DLD1 (cell line): ENCODE data around the gene CKS1B.

ENCODE experiments used
- in situ Hi-C: cut with HindIII; loops from 2 replicates; pipeline ENCODE4 v1.10.0; 2017; ENCODE audit warnings: low sequenced_read_pairs

Gene CKS1B

DNA sequence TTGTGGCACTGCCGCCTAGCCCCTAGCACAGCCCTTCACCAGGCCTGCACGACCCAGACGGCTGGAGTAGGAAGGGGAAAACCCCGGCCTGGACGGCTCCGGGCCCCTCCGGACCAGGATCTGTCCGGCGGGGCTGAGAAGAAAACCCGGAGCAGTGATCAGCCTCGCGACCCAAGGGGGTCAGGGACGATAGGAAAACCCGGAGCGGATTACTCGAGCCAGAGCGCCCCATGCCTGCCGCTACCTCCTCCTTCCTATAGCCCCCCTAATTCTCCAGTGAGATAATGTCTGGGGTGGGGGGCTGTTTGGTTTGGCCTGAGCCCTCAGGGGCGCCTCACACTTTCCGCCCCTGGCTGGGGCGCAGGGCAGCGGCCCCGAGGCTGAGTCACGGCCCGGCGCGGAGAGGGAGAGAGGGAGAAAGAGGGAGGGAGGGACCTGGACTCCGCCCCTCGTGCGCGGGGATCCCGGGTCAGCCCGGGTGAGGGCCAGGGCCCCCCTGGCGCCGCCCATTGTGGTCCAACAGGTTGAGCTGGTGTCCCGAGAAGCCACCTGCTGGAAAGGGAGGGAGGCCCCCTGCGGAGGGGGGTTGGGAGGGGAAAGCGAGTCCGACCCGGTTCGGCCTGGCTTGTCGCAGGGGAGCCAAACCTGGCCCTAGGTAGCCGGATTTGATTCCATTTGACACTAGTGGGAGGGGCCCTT lies 26.4 kb downstream of the CKS1B start:
- in situ Hi-C loops, result no loop called here

DNA sequence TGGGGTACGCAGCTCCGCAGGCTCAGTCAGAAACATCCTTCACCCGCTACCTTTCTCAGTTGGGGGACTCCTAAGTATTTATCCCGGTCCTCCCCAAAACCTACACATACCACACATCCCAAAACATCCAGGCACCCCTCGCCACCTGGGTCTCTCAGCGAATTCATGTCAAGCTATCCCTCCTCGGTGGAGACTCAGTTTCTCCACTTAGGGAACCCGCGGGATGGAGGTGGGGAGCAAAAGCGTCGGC lies 26.9 kb downstream of the CKS1B start:
- in situ Hi-C loops, result no loop called here

DNA sequence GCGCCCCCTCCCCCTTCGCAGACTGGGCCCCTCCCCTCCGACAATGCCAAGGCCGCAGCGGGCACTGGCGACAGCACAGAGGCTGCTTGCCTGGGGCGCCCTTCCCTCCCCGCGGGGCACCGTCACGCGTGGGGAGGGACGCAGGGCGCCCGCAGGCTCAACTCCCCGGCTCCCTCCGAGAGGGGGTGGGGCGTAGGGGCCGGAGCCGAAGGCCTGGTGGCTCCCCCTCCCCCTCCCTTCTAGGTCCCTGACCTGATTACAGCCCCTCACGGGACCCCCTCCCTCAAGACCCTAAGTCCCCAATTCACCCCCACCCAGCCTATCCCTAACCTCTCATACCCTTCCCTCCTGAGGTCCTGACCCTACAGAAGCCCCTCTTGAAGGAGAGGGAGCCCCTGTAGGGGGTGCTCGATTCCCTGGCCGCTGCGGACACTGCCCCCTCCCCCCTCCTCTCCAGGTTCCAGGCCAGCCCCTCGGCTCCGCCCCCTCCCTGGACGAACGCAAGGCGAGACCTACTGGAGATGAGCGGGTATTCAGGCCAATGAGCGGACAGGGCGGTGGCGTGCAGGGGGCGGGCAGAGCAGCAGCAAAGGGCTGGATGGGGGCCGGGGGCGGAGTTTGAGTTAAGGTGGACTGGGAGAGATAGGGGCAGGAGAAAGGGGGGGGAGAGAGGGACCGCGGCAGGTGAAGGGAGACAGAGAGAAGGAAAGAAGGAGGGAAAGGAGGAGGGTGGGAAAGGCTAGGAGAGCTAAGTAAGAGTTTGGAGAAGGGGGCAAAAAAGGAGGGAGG lies 27.4 kb downstream of the CKS1B start:
- in situ Hi-C loops, result no loop called here

DNA sequence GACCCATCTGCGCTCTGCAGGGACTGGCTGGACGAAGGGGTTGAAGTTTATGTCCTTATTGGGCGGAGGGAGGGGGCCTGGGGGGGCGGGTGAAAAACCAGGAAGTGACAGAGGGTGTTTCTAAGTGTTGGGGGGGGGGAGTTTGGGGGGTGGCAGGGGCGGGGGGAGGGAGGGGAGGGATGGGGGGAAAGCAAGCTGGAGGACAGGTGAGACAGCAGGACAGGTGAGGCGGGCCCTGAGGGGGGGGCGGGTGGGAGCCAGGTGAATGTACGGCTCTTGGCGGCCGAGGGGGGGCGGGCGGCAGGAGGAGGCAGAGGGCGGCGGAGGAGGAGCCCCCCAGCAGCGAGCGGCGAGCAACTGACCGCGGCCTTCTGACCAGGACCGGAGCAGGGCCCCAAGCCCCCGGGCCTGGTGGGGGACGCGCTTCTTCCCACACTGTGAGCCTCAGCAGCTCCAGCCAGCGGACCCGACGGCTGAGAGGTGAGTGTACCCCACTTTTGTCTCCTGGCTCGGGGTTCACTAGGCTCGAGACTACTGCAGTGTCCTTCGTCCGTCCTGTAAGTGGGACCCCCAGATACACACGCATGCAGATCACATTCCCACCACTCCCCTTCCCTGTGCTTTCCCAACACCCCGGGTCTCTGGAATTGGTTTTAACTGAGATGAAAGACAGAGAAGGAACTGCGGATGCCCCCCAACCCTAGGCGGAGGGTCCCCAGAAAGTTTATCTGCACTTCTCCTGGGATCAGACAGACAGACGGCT lies 28.2 kb downstream of the CKS1B start, which contains the start of gene ZBTB7B:
Gene ZBTB7B, plus strand, starts transcription at position 339 of the 763 bp plus-strand sequence. CDS start 11,859 bp downstream, outside the sequence.
- in situ Hi-C loops, result no loop called here

DNA sequence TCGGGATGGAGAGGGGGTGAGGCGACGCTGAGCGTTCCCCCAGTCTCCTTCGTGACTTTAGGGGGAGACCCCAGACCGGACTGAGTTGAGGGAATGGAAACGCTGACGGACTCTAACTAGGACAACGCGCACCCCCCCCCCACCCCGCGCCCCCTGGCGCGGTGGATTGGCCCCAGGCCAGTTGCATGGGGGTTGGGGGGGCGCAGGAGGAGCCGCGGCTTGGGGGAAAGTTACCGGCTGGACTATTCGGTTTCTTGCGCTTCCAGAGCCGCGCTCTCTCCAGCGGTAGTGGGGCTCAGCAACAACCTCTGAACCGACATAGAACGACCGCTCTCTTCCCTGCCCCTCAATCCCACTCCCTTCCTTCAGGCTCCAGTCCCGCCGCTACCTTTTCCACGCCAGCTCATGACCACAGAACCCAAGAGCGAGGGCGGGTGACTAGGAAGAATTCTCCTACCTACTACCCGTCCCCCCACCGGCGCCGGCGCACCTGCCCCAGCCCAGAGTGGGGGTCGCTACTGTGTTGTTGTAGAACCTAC lies 28.8 kb downstream of the CKS1B start:
- in situ Hi-C loops, result no loop called here

DNA sequence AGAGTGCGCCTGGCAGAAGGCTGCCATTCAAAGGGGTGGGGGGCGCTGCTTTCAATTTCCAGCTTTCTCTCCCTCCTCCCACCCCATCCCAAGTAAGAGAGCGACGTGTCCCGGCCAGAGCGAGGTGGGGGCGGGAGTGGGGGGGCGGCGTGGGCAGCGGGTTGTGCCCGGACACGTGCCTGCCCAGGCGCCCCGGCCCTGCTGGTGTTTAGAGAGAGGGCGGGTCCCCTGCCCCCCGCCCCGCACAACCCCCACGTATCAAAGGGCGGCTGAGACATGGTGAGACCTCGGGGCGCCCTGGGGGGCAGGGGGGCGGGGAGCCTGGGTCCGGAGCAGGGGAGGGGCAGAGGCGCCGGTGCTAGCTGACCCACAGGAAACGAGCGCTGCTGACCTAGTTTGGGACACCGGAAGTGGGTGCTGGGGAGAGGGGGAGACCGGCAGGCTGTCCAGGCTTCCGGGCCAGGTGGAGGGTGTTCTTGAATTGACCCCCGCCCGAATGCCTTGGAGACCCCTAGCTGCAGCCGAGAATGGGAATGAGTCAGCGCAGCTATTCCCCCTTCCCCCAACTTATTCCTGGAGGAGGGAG lies 29.4 kb downstream of the CKS1B start:
- in situ Hi-C loops, result no loop called here

DNA sequence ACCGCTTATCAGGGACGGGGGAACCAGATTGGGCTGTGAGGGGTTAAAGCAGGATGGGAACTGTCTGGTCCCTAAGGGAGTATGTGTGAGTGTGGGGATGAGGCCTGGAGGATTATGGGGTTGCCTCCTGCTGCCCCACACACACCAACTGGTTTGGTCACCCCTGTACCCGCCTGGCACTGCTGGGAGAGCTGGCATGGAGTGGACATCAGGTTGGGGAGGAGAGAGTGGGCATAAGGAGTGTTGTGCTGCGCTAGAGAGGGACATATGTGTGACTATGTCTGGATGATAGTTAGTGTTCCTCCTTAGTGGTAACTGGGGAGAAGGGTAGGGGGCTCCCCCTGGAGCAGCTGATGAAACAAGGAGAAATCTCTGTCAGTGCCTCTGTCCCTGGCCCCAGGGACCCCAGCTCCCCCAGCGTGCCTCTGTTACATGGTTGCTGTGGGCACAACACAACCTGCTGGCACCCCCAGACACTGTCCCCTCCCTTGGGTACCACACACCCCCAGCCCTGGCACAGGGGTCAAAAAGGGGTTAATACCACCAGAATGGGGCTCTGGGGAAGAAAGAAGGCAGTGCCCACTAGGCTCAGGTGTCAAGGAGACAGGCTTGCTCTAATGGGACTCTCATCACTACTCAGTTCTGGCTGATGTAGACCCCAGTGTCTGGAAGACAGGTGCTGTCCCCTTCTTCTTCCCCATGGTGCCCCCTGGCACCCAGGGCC lies 30.0 kb downstream of the CKS1B start:
- in situ Hi-C loops, result no loop called here

DNA sequence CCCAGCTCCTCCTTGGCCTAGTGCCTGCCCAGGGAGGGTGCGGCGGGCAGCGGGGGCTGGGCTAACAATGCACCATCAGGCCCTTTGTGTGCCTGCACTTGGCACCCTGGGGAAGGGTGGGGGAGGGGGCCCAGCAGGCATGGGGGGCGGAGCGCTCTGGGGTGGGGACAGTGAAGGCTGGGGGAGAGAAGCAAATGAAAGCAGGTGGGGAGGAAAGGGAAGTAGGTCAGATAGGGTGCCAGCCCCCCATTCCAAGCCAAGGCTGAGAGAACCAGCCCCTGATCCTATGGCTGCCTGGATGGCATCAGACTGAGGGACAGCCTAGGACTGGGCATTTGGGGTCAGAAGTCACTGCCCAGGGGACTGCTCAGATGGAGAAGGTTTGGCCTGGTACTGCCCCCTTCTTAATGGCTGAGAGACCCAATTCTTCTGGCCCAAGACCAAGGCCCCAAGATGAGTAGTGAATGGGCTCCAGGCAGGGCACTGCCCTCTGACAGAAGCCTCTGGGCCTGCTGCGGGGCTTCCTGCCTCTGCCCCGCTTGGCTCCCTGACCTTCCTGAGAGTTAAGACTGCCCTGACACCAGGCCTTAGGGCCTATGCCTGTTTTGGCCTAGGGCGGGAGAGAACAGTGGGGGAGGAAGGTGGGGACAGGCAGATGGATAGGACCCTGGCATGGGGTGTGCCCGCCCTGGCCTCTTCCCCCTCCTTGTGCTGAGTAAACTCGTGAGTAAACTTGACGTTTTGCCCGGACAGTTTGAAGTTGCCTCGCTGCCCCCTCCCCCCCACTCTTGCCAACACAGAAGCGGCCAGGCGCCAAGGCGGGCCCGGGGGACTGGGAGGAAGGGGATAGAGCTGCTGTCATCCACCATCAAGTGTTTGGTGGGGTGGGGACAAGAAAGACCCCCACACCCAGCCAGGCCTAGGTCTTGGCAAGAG lies 30.9 kb downstream of the CKS1B start:
- in situ Hi-C loops, result no loop called here

DNA sequence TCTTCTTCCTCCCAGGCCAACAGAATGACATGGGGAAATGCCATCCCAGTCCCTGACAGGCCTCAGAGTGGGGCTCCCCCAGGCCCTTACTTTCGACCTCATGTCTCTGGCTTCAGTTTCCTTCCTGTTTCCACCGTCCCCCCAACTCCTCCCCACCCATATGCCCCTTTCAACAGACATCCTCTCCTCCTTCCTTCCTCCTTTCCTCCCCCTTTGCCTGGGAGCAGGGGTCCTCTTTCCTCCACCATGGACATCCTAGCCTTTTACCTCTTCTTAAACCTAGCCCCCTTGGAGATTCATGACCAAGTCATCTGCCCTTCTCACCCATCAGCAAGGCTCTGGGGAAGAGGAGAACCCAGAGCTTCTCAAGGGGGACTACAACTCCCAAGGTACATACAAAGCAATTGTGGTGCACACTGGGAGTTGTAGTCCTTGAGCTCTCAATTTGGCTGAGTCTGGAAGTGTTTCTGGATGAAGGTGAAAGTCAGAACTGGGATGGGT lies 32.2 kb downstream of the CKS1B start:
- in situ Hi-C loops, result no loop called here

DNA sequence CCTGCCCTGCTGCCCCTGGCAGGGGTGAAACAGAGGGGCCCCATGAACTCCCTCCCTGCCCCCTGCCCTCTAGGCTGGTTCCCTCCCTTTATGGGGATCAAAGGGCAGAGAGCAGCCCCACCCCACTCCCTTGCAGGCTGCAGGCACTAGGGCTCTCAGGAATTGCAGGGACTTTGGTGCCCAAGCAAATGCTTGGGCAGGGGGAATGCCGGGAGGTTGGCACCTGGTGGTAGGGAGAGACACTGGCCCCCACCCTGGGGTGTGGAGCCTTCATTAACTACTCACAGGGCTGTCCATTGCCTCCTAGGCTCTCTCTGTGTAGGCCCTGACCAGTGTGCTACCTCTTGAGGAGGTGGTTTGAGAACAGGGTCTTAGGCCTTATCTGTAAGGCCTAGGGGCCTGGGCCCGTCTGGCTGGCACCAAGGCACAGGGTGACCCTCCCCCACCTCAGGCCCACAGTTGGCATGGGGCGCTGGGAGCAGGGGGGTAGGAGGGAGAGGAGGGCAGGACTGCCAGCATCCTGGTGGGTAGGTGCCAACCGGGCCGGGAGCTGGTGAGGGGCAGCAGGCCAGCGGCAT lies 32.9 kb downstream of the CKS1B start:
- in situ Hi-C loops, result no loop called here

DNA sequence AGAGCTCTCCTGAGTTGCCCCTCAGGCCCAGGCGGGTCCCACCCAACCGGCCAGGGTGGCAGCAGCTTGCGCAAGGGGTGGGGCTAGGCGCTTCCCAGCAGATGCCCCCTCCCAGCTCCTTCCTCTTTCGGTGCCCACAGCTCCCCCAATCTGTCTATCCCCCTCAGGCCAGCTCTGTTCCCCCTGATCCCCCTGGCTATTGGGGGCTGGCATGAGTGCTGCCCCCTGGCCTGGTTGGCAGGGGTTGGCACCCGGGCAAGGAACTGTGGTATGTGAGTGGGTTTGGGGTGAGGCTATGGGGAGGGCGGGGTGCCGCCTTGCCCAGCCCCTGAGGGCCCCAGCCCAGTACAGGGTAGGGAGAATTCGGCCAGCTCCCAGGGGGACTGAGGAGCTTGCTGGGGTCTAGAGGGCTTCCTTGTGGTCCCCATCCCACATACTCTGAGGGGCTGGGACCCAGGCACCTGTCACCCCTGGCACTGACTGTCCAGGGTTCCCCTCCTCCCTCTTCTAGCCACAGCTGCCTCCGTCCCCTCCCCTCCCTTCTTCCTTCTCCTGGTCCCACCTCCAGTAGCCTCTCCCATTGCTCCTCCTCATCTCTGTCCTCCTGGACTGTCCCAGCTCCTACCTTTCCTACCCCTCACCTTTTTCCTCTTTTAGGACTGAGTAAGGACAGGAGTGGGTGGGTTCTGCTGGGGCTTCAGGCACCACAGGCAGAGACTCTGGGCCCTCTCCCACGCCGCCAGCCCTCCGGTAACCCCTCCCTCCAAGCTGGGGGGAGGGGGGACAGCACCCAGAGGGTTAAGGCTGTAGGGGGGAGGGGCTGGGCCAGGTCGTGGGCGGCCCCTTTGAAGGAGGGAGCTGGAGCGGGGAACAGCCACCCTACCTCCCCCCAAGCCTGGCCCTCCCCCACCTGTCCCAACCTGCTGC lies 33.8 kb downstream of the CKS1B start:
- in situ Hi-C loops, result no loop called here

DNA sequence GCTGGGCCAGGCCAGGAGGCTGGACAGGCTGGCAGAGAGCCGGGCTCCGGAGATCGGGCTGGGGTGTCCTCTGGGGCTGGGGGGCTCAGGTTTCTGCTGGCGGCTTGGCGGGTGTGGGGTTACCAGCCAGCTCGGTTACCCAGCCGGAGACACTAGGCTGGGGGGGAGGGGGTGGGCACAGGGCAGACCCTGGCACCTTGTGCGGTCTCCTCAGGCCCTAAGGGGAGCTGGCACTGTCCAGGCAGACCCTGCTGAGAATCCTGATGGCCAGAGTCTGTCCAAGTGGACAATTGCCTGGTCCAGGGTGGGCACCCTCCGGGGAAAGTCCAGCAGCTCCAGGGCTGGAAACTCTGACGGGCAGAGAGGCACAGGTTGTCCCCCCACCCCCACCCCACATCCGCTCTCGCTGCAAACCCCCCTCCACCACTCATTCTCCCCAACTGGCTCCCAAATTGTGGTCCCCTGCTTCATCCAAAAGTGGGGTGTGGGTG lies 34.8 kb downstream of the CKS1B start:
- in situ Hi-C loops, result no loop called here

DNA sequence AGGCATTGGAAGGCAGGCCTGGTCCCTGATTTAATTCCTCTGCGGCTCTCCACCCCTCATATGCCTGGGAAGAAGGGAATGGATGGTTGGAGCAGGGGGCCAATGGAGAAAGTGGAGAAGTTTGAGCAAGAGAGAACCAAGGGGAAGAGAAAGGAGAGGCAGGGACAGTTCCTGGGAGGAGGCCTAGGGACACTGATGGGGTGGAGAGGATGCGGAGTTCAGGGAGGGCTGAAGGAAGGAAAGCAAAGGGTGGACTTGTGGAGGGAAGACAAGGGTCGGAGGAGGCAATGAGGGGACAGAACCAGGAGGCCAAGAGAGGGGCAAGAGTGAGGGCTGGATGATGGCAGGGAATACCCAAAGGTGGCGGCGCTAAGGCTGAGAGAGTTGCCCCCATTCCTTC lies 35.3 kb downstream of the CKS1B start:
- in situ Hi-C loops, result no loop called here

DNA sequence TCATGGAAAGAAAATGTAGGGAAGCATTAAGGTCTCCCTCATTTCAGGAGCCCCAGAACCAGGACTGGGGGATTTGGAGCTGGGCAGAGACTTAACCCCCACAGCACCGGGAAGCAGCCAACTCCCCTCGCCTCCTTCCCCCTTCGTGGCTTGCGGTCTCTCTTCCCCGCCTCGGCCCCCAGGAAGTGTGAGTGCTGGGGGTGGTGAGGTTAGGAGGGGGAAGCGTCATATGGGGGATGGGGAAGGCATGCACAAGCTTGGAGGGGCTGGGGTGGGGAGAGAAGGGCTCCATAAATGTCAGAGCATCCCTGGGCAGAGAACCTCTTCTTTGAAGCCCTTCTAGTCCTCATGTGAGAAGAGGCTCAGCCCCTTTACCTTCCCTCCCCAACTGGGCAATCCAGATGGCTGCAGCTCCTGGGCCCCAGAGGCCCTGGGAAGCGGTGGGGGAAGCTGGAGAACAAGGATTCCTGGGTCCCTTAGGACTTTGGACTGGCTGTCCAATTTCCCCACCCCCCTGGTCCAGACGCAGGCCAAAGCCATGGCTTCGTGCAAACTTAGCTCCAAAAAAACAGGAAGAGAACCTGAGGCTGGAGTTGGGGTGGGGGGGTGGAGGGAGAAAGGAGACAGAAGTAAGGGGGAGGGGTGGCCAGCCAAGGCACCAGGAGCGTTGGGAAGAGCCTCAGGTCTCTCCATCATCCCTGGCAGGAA lies 35.9 kb downstream of the CKS1B start:
- in situ Hi-C loops, result no loop called here

DNA sequence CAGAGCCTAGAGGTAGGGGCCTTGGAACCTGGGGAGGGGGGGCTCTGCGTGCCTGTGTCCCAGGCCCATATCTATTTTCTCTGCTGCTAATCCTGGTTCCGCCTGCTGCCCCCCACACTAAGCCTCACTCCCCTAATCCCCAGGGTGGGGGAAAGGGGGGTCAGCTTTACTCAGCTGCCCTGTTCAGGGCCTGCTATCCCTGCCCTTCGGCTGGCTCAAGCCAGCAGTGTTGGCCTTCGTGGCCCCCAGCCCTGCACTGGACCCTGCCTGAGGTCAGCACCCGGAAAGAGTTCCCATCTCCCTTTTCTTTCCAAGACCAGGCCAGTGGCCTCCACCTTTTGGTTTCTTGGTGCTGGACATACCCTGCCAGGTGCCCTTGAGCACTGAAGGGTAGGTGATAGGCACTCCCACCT lies 36.5 kb downstream of the CKS1B start:
- in situ Hi-C loops, result no loop called here

DNA sequence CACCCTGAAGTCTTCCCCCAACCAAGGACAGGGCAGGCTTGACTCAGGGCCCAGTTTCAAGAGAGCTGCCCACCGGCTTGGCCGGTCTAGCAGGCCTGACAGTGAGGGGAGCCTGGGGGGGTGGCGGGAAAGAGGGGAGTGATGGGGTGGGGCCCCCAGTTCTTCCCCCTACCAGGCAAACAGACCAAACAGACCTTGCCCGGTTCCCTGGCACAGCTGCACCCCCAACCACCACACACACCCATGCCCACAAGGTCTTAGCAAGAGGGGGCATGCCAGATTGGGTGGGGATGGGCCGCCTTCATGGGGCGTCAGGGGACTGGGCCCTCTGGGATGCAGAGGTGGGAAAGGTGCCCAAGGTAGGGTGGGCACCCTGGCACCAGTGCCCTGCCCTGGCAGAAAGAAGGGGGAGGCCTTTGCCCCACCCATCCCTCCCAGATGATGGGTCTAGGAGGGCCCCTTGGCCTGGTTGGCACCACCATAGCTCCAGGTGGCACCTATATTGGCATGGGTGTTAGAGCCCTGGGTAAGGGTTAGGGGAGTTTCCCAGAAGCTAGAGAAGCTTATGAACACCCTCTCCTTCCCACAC lies 37.0 kb downstream of the CKS1B start:
- in situ Hi-C loops, result no loop called here
